Sciatic nerve (tissue), 2 donors: ENCODE results near the gene CHI3L1. TPM values are rescaled to one million over a fixed set of nuclear protein-coding genes. Genes with fewer than 3 reads are reported as not detected.
A peak's percentile ranks its signal among the peaks of the same experiment; 100 is the strongest.
"Not testable (repeated sequence)": the region's sequence is repeated elsewhere in the genome, so short reads cannot be mapped to it uniquely, and the experiment has no call there.

Experiments
- ATAC-seq: fragments of 200-7000 bp; cut with Tn5 transposase; one replicate; pipeline ENCODE4 v1.9.1; 2020; ENCODE audit warnings: mild to moderate bottlenecking, moderate library complexity
- DNase-seq: peaks from one replicate; pipeline ENCODE4 v3.0.0-alpha.2; 2020; ENCODE audit warnings: low spot score
- intact Hi-C: fragments of 100-400 bp; cut with DNase I; formaldehyde crosslinking; loops from one replicate; pipeline ENCODE4 v1.14.2; 2022
- total RNA-seq: library from RNA; stranded (reverse); fragmentation: NEBNext Ultra II Directional; extraction: Animal tissue kit (Norgen Biotek cat#: 25700); gene quantifications from one replicate; pipeline ENCODE4 v1.2.1, GENCODE V29; 2021
- donor health status: DM: no; HTN: no; CAD: no.
- donor health status: DM: no; HTN: no; CAD: no.

CHI3L1 gene
- 37.0 TPM for total RNA-seq

DNA sequence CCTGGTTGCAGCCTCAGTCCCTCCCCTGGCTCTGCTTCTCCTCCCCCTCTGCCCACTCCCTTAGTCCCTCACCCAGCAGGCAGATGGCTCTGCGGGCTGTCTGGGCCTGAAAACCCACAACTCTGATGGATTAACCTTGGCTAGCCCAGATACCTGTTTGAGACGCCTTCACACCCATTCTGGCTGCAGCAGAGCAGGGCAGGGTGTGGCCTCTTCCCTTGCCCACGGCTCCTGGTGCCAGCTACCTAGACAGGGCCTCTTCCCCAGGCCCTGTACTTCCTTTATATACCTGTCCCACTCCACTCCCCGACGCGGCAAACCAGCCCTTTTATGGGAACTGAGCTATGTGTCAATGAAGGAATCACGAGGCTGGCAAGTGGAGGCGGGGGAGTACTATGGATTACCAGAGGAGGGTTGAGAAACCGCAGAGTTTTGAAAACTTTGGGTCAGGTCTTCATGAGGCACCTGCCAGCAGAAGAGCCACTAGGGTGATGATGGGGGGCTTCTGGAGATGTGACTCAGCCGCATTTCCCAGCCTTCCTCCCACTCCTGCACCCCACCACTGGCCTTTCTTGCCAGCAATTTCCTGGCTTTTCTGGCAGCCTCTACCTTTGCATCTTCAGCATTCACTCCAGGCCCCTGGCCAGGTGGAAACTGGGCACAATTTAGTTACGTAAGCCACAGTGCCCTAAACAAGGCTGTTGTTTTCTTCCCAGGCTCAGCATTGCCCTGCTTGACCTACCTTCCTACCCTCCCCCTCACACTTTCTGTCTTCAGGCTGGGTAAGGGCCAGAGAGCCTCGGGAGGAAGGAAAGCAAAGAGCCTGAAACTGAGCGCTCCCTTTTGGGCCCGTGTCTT lies at the start of gene CHI3L1:
Gene CHI3L1 (minus strand): TSS at position 259 of the 858 bp plus-strand sequence. CDS start 81 bp downstream, at position 178.
- peak; percentile 65 for DNase-seq
- intact Hi-C loops = no loop called here
- no peak for ATAC-seq

- ATAC-seq = not testable (repeated sequence)
- intact Hi-C loops = loop anchor here (5.0 kb wide), 1 partner anchor 1097 kb away; no protein-coding TSS in a partner anchor
Measured at GRCh38 chr1:203234901-203235300, 48.4 kb upstream of the CHI3L1 start.

GRCh38 chr1:203229471-203230135 lies 43.1 kb upstream of the CHI3L1 start, which contains the start of gene CHIT1:
TSS of gene CHIT1 (minus strand) at chr1:203229673. CDS start at chr1:203229636, 37 bp downstream.
- intact Hi-C loops = no loop called here
- ATAC-seq (no peak), DNase-seq (no peak)

More at GRCh38 chr1:203234901-203235300, 48.4 kb upstream of the CHI3L1 start:
- DNase-seq = not testable (repeated sequence)

DNA sequence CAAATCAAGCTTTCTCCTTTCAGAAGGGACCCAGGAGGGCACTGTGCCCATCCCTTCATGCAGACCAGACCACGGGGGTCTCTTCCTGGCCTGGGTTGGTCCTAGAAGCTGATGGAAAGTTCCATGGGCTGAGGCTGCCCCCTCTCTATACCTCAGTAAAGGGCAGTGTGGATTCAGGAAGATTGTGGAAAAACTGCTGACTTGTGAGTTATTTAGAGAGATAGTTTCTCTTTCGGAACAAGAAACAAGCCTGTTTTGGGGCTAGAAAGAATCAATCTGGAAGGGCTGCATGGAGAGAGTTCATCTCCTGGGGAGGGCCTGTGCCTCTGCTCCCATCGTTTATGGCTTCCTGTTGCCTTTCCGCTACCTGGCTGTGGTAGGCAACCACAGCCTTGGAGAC lies 42.2 kb upstream of the CHI3L1 start:
- no peak for DNase-seq
- intact Hi-C loops = no loop called here

DNA sequence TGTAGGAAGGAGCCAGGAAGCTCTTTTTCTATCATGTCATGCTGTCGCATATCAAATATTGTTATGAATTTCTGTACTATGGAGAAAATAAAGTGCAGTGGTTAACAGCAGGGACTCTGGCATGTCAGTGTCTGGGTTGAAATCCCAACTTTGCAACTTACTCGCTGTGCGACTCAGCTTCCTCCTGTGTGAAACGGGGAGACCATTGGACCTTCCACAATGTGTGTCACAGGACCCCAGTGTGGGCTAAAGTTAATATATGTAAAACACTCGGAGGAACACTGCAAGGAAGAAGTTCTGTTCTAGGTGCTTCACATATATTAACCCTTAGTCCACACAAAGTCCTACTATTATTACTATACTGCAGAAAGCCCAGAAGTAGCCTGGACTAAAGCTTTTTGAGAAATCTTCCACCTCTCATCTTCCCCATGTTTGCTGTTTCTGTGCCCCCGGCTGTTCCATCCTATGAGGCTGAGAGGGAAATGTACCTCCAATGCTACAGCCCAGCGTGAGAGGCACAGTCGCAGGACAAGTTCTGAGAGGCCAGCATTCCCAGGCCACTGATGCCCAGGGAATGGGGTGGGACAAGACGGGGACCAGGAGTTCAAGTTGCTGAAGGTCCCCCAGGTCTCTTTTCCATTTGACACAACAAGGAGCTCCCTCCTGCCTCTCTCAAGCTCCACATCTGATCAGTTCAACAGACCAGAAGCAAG lies 41.0 kb upstream of the CHI3L1 start:
- no peak for ATAC-seq

More for the DNA sequence above, 42.2 kb upstream of the CHI3L1 start:
- ATAC-seq = no peak

DNA sequence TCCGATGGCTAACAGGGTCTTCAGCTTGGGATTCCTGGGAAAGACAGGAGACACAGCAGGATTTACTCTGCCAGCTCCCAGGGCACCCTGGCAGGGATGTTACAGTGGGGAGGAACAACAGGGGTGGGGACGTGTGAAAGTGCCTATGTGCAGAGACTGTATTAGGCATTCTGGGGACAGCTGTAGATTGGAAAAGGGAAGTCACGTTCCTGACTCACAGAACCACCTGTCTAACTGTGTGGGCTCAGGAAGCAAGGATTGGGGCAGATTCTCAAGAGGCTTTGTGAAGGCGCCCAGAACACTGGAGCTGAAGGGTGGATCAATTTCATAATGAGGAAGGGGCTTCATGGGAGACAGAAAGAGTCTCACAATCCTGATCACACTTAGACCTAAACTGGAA lies 38.6 kb upstream of the CHI3L1 start:
- ATAC-seq (no peak), DNase-seq (no peak)
- intact Hi-C loops = no loop called here

More for the DNA sequence above, 41.0 kb upstream of the CHI3L1 start:
- no peak for DNase-seq
- intact Hi-C loops = no loop called here

GRCh38 chr1:203223012-203223775 lies 36.7 kb upstream of the CHI3L1 start:
- DNase-seq (no peak), ATAC-seq (no peak)
- intact Hi-C loops = no loop called here

DNA sequence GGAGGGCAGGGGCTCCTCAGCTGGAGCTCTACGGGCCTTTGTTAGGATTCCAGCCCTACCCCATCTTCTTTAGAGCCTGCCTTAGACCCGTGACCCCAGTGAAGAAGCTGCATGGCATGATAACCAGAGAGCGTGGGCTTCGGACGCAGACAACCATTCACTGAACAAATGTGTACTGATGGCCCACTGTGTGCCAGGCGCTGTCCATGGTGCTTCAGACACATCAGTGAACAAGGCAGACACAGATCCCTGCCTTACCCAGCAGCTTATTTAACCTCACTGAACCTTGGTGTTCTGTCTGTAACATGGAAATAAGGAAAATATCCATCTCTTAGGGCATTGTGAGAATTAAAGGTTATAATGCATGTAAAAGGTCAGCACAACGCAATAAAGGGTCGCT lies 33.4 kb upstream of the CHI3L1 start:
- DNase-seq = no peak
- intact Hi-C loops = loop anchor here (5.0 kb wide), 1 partner anchor 103 kb away; no protein-coding TSS in a partner anchor
- ATAC-seq = no peak

DNA sequence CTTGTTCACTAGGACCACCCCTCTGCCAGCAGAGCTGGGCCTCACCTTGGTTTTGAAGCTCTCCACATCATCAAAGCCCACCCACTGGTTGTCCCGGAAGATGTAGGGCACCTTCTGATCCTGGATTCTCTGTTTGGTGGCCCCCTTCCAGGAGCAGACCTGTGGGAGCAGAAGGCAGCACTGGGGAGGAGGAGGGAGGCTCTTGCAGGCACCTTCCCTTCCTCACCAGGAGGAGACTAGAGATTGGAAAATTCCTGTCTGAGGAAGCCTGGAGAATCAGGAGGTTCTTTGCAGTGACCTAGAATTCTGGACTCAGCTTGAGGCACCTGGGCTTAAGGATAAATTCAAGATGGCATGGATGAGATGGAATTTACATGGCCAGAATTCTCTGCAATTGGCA lies 32.7 kb upstream of the CHI3L1 start:
- intact Hi-C loops = loop anchor here (5.0 kb wide), 1 partner anchor 102 kb away; no protein-coding TSS in a partner anchor
- DNase-seq = no peak
- no peak for ATAC-seq

GRCh38 chr1:203217668-203218067 lies 31.2 kb upstream of the CHI3L1 start:
- no peak for DNase-seq
- ATAC-seq = no peak
- intact Hi-C loops = loop anchor here (5.0 kb wide), 1 partner anchor 100 kb away; no protein-coding TSS in a partner anchor

GRCh38 chr1:203217139-203217655 lies 30.7 kb upstream of the CHI3L1 start:
- DNase-seq (no peak), ATAC-seq (no peak)
- intact Hi-C loops = loop anchor here (5.0 kb wide), 1 partner anchor 100 kb away; no protein-coding TSS in a partner anchor

GRCh38 chr1:203216274-203217138 lies 30.0 kb upstream of the CHI3L1 start:
- DNase-seq = peak; percentile 75

GRCh38 chr1:203215573-203215972 lies 29.1 kb upstream of the CHI3L1 start:
- intact Hi-C loops = loop anchor here (1.0 to 5.0 kb wide), 2 partner anchors 98 to 175 kb away; no protein-coding TSS in a partner anchor
- no peak for DNase-seq
- peak; percentile 31 for ATAC-seq

More at GRCh38 chr1:203216274-203217138, 30.0 kb upstream of the CHI3L1 start:
- peak; percentile 86 for ATAC-seq
- intact Hi-C loops = loop anchor here (5.0 kb wide), 1 partner anchor 99 kb away; no protein-coding TSS in a partner anchor

DNA sequence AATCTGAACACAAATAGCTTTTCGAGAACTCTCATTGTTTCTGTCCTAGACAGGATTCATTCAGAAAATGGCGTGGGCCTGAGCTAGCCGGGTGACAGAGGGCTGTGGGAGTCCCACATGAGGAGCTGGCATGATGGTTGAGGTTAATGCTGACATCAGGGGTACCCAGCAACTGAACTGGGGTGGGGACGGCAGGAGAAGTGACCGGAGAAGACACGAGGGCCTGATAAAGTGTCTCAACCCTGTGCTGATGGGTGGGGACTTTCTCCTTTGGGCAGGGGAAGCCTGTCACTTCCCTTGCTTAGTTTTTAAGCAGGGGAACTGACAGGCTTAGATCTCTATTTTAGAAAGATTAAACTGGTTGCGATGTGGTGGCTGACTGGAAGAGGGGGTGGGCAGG lies 28.4 kb upstream of the CHI3L1 start:
- no peak for ATAC-seq
- intact Hi-C loops = loop anchor here (1.0 to 5.0 kb wide), 2 partner anchors 98 to 175 kb away; no protein-coding TSS in a partner anchor
- DNase-seq = no peak

GRCh38 chr1:203213126-203213525 lies 26.6 kb upstream of the CHI3L1 start:
- DNase-seq (no peak), ATAC-seq (no peak)
- intact Hi-C loops = no loop called here

DNA sequence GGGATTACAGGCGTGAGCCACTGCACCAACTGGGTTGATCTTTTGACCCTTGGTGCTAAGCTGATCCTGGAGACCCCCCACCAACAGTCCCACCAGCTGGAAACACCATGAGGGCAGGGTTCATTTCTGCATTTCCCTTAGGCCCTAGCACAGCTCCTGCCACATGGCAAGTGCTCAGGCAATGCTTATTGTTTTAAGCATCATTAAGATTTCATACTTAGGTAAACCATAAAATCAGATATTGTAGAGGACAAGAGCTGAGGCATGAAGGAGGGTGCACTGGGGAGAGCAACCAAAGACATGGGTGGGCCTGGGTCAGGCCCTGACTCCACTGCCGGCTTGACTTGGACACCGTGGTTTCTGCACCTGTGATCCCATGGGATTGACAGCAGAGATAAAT lies 25.3 kb upstream of the CHI3L1 start:
- intact Hi-C loops = no loop called here
- DNase-seq (no peak), ATAC-seq (no peak)

GRCh38 chr1:203210988-203211387 lies 24.5 kb upstream of the CHI3L1 start:
- intact Hi-C loops = no loop called here
- ATAC-seq = no peak
- no peak for DNase-seq
